Measurements from ENCODE around the gene DTX3.
"Not testable (repeated sequence)": the region's sequence is repeated elsewhere in the genome, so short reads cannot be mapped to it uniquely, and the experiment has no call there.

- not testable (repeated sequence) for TF ChIP-seq CTCF (IDR thresholded peaks at IDR 0.05 in 8 of 11, conservative IDR thresholded peaks at IDR 0.05 in 3 of 11); POLR2A (IDR thresholded peaks at IDR 0.05)
These were observed 41.5 kb downstream of the DTX3 start for GRCh38 chr12:57645990-57646658.
